PC-3 (cell line): ENCODE measurements around the gene RBMS3. TPM values are rescaled to one million over a fixed set of nuclear protein-coding genes. Genes with fewer than 3 reads are reported as not detected.

Experiments
- ATAC-seq: fragments of 200-7000 bp; cut with Tn5 transposase; 2 replicates; pipeline ENCODE4 v1.9.1; 2020; ENCODE audit warnings: mild to moderate bottlenecking, moderate library complexity
- BruUV-seq: library from RNA; stranded (reverse); fragments of 400-500 nt; replicated peaks from 2 replicates; lab custom pipeline; 2021; lab: Mats Ljungman, UMichigan
- CTCF ChIA-PET: fragments of 300-600 bp; sonication (Branson Sonifier 250); formaldehyde crosslinking; loops from one replicate; lab custom pipeline; 2022; ENCODE audit warnings: antibody characterized with exemption; lab: Charles Lee
- POLR2A ChIA-PET: fragments of 300-600 bp; sonication (Branson Sonifier 250); formaldehyde crosslinking; loops from one replicate; lab custom pipeline; 2022; ENCODE audit warnings: antibody characterized with exemption; ENCODE audit not compliant: unreplicated experiment; lab: Charles Lee
- DNase-seq: peaks from one replicate; pipeline ENCODE4 v3.0.0-alpha.2; 2015
- H2AFZ ChIP-seq: fragments of 300-600 bp; sonication (generic); 2 replicates; pipeline ENCODE4 v1.6.0; 2016; ENCODE audit warnings: antibody characterized with exemption, low read length
- H3F3A ChIP-seq: fragments of 300-600 bp; sonication (generic); one replicate; pipeline ENCODE4 v1.6.0; 2017; ENCODE audit warnings: antibody characterized with exemption, low read length, control low read depth, mild to moderate bottlenecking; ENCODE audit not compliant: unreplicated experiment
- H3K27ac ChIP-seq: fragments of 300-600 bp; sonication (generic); 2 replicates; pipeline ENCODE4 v1.5.1; 2016; ENCODE audit warnings: mild to moderate bottlenecking, low read length
- H3K27me3 ChIP-seq: fragments of 300-600 bp; sonication (generic); 2 replicates; pipeline ENCODE4 v1.6.1; 2016; ENCODE audit warnings: low read length, mixed read lengths
- H3K36me3 ChIP-seq: fragments of 300-600 bp; sonication (generic); 2 replicates; pipeline ENCODE4 v1.6.1; 2016; ENCODE audit warnings: low read depth, mixed run types, low read length, mixed read lengths
- H3K4me1 ChIP-seq: fragments of 300-600 bp; sonication (generic); 2 replicates; pipeline ENCODE4 v1.5.1; 2016; ENCODE audit warnings: low read length; ENCODE audit not compliant: insufficient read depth
- H3K4me2 ChIP-seq: fragments of 300-600 bp; sonication (generic); 2 replicates; pipeline ENCODE4 v1.6.0; 2016; ENCODE audit warnings: low read length
- H3K4me3 ChIP-seq: fragments of 300-600 bp; sonication (generic); 2 replicates; pipeline ENCODE4 v1.5.1; 2016; ENCODE audit warnings: mild to moderate bottlenecking, low read length, mixed read lengths
- H3K79me2 ChIP-seq: fragments of 300-600 bp; sonication (generic); 2 replicates; pipeline ENCODE4 v1.6.1; 2017; ENCODE audit warnings: low read length, mixed read lengths
- H3K9ac ChIP-seq: fragments of 300-600 bp; sonication (generic); 2 replicates; pipeline ENCODE4 v1.6.0; 2016; ENCODE audit warnings: mild to moderate bottlenecking, low read length
- H3K9me2 ChIP-seq: fragments of 300-600 bp; sonication (generic); replicated peaks from 2 replicates; pipeline ENCODE4 v1.6.1; 2016; ENCODE audit warnings: mixed run types, low read length, mixed read lengths
- H3K9me3 ChIP-seq: fragments of 300-600 bp; sonication (generic); 2 replicates; pipeline ENCODE4 v1.6.1; 2016; ENCODE audit warnings: low read length, mixed read lengths
- H4K20me1 ChIP-seq: fragments of 300-600 bp; sonication (generic); 2 replicates; pipeline ENCODE4 v1.6.1; 2016; ENCODE audit warnings: low read length, mixed read lengths
- CTCF ChIP-seq: fragments of 300-600 bp; sonication (generic); conservative IDR thresholded peaks from 2 replicates; pipeline ENCODE4 v1.5.1; 2017; ENCODE audit warnings: antibody characterized with exemption, low read depth, mild to moderate bottlenecking, low read length
- EZH2 ChIP-seq: fragments of 300-600 bp; sonication (generic); IDR thresholded peaks from one replicate; pipeline ENCODE4 v1.6.1; 2017; ENCODE audit warnings: antibody characterized with exemption, mild to moderate bottlenecking, low read length; ENCODE audit not compliant: unreplicated experiment
- EZH2phosphoT487 ChIP-seq: fragments of 300-600 bp; sonication (generic); IDR thresholded peaks from 2 replicates; pipeline ENCODE4 v1.6.1; 2018; ENCODE audit warnings: mild to moderate bottlenecking, antibody characterized with exemption, low read length, borderline replicate concordance
- intact Hi-C: fragments of 100-400 bp; cut with micrococcal nuclease; formaldehyde crosslinking; loops from 2 replicates; pipeline ENCODE4 v1.9.0; 2023
- total RNA-seq: library from RNA; depleted of rRNA; stranded (reverse); fragments of >200 nt; gene quantifications from 2 replicates; pipeline ENCODE4 v1.2.3, GENCODE V29; 2014

The RBMS3 gene
- total RNA-seq, 1 experiment from 2014 or later: 5.4 TPM

GRCh38 chr3:29545615-29546014 lies 264.7 kb downstream of the RBMS3 start:
- H3K36me3 ChIP-seq: no peaks in the 10 kb centered on the region
- no TSS peak for BruUV-seq
- TF ChIP-seq CTCF (no peak), EZH2 (no peak), EZH2phosphoT487 (no peak)
- no peaks in the 10 kb centered on the region for H4K20me1 ChIP-seq
- H3K27me3 ChIP-seq: no peaks in the 10 kb centered on the region
- no peaks in the 10 kb centered on the region for H3F3A ChIP-seq
- no peak overlapping the region for H3K4me2 ChIP-seq
- H3K4me1 ChIP-seq: no peaks in the 10 kb centered on the region
- H3K4me3 ChIP-seq: no peak overlapping the region
- ChIA-PET POLR2A (no interaction called here), CTCF (no interaction called here)
- H3K27ac ChIP-seq: no peak overlapping the region
- no peak overlapping the region for H2AFZ ChIP-seq
- intact Hi-C loops: no loop called here
- ATAC-seq (no peak), DNase-seq (no peak)
- H3K9ac ChIP-seq: no peak overlapping the region
- no peaks in the 10 kb centered on the region for H3K9me3 ChIP-seq
- H3K9me2 ChIP-seq: no peaks in the 10 kb centered on the region
- H3K79me2 ChIP-seq: no peaks in the 10 kb centered on the region

- H3K9me3 ChIP-seq: no peaks in the 10 kb centered on the region
- POLR2A ChIA-PET: no interaction called here
- no TSS peak for BruUV-seq
- CTCF ChIA-PET: no interaction called here
- no peaks in the 10 kb centered on the region for H3F3A ChIP-seq
- H3K27ac ChIP-seq: no peak overlapping the region
- H4K20me1 ChIP-seq: no peaks in the 10 kb centered on the region
- no peaks in the 10 kb centered on the region for H3K4me1 ChIP-seq
- ATAC-seq: no peak
- no peaks in the 10 kb centered on the region for H3K27me3 ChIP-seq
- TF ChIP-seq EZH2: no peak
- TF ChIP-seq CTCF: no peak
- TF ChIP-seq EZH2phosphoT487: no peak
- no peak for DNase-seq
- H2AFZ ChIP-seq: no peak overlapping the region
- no peaks in the 10 kb centered on the region for H3K36me3 ChIP-seq
- H3K4me2 ChIP-seq: no peak overlapping the region
- no peaks in the 10 kb centered on the region for H3K79me2 ChIP-seq
- no peak overlapping the region for H3K9ac ChIP-seq
- H3K9me2 ChIP-seq: no peaks in the 10 kb centered on the region
- intact Hi-C loops: no loop called here
- H3K4me3 ChIP-seq: no peak overlapping the region
These were observed 271.2 kb downstream of the RBMS3 start for GRCh38 chr3:29552051-29552450.

GRCh38 chr3:29554566-29554965 lies 273.7 kb downstream of the RBMS3 start:
- TF ChIP-seq EZH2 (no peak), CTCF (no peak), EZH2phosphoT487 (no peak)
- CTCF ChIA-PET: no interaction called here
- H3K27ac ChIP-seq: no peak overlapping the region
- H4K20me1 ChIP-seq: no peaks in the 10 kb centered on the region
- ATAC-seq (no peak), DNase-seq (no peak)
- no peaks in the 10 kb centered on the region for H3K9me3 ChIP-seq
- no peaks in the 10 kb centered on the region for H3K36me3 ChIP-seq
- POLR2A ChIA-PET: no interaction called here
- no peaks in the 10 kb centered on the region for H3K27me3 ChIP-seq
- H2AFZ ChIP-seq: no peak overlapping the region
- no peaks in the 10 kb centered on the region for H3K9me2 ChIP-seq
- no peak overlapping the region for H3K4me3 ChIP-seq
- no TSS peak for BruUV-seq
- no peaks in the 10 kb centered on the region for H3K79me2 ChIP-seq
- no peak overlapping the region for H3K9ac ChIP-seq
- H3K4me1 ChIP-seq: no peaks in the 10 kb centered on the region
- no peaks in the 10 kb centered on the region for H3F3A ChIP-seq
- no peak overlapping the region for H3K4me2 ChIP-seq
- intact Hi-C loops: no loop called here
